HG02571 (cell line): ENCODE results near the gene TRIM17.

Source experiments
- ATAC-seq: cut with Tn5 transposase; IDR thresholded peaks from one replicate; pipeline ENCODE4 v1.9.1; 2021; ENCODE audit warnings: mild to moderate bottlenecking, moderate library complexity; ENCODE audit not compliant: unreplicated experiment

TRIM17 gene

GRCh38 chr1:228370941-228371740 lies 45.5 kb downstream of the TRIM17 start:
- ATAC-seq: no peak

DNA sequence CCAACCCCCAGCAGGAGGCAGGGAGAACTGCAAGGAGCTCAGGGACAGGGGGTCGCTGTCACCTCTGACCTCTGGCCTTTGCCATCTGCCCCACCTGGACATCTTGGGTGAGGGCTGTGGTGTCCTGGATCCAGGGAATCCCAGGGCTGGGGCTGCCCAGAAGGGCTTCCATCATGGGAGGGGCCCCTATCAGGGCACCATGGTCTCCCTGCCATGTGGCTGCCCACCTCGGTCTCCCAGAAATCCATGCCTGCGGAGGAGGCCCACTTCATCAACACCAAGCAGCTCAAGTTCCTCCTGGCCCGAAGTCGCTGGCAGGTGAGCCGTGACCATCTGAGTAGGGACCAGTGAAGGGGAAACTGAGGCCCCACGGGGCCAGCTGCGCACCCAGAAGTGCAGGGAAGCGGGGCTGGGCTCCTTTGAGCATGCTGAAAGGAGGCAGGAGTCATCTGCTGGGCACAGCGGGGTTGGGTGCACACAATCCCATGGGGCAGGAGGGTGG lies 46.2 kb downstream of the TRIM17 start:
- ATAC-seq: no peak

DNA sequence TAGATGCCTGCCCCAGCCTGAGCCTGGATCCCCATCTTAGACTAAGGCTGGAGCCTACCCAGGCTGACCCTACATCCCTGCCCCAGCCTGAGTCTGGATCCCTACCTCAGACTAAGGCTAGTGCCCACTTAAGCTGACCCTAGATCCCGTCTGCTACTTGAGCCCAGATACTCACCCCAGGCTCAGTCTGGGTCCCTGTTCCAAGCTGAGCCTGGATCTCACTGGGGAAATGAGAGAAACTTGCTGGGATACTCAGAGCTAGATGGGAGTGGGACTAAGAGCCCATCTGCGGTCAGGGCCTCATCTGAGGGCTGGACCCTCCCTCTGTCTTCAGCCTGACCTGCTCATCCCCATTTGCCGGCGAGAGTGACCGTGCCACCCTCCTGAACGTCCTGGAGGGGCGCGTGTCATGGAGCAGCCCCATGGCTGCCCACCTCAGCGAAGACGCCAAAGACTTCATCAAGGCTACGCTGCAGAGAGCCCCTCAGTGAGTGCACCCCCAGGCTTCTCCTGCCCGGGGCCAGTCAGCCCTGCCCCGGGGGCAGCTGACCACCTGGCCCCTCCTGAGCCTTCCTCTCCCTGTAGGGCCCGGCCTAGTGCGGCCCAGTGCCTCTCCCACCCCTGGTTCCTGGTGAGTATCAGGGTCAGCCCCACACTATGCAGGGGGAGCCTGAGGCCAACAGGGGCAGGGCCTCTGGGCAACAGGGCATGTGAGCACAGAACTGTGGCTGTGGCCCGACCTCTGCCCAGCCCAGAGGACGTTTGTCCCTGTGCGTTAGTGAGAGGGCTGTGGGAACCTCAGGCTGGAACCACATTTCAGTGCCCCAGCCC lies 46.8 kb downstream of the TRIM17 start:
- no peak for ATAC-seq

GRCh38 chr1:228368801-228369607 lies 47.7 kb downstream of the TRIM17 start:
- ATAC-seq: no peak

DNA sequence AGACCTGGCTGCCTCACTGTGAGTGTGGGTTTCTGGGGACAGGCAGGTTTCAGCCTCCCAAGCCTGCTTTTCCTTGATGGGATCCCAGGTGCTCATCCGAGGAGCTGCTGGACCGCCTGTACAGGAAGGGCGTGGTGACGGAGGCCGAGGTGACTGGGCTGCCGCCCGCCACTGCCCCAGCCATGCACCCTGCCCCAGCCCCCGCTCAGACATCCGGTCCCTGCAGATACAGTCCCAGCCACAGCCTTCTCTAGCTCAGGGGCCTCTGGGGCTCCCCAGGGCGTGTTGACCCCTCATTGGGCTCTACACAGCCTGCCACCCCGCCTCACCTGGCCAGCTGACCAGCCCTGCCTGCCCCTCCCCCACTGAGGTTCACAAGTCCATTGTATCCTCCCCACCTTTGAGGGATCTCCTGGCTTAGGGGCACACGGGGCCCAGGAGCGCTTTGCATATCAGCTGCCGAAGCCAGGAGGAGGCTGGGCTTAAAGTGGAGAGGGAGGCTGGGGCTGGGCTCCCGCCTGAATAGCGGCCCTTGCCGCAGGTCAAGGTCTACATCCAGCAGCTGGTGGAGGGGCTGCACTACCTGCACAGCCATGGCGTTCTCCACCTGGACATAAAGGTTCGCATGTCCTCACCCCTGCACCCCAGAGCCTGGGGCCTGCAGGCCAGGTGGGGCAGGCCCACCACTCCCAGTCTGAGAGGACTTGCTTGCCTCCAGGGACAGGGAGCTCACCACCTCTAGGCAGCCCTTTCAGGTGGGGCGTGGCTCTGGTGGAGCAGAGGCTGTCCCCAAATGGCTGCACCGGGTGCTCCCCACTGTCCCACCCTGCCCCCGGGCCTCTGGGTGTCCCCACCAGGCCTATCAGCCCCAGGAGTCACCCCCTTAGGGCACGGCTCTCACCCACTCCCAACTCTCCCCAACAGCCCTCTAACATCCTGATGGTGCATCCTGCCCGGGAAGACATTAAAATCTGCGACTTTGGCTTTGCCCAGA lies 48.6 kb downstream of the TRIM17 start:
- ATAC-seq: no peak

DNA sequence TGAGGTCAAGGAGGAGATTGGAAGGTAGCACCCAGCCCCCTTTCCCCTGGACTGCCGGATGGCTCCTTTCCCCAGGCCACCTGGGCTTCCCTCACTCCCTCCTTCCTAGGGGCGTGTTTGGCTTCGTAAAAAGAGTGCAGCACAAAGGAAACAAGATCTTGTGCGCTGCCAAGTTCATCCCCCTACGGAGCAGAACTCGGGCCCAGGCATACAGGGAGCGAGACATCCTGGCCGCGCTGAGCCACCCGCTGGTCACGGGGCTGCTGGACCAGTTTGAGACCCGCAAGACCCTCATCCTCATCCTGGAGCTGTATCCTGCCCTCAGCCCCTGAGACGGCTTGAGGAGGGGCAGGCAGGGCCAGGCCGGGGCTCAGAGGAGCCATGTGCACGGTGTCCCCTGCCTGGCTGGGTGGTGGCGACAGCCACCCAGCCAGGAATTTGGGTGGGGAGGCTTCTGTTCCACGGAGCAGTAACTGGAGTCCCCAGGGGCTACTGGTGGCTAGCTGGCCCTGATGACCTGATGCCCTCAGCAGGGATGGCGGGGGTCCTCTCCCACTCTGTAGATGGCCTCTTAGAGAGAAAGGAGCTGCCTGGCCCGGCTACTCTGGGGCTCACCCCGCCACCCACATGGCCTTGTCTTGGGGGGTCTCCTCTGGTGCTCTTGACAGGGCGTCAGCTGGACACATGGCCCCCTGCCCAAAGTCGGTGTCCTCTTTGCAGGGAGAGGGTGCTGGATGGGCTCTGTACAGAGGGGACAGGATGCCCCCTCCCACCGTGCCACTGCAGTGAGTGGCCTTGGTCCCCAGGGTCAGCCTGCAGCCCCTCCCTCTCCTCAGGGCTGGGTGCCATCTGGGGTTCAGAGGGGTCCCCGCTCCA lies 49.6 kb downstream of the TRIM17 start:
- ATAC-seq: no peak

- ATAC-seq: no peak
Measured at GRCh38 chr1:228366062-228366865, 50.4 kb downstream of the TRIM17 start.

GRCh38 chr1:228365271-228366061 lies 51.2 kb downstream of the TRIM17 start:
- no peak for ATAC-seq

DNA sequence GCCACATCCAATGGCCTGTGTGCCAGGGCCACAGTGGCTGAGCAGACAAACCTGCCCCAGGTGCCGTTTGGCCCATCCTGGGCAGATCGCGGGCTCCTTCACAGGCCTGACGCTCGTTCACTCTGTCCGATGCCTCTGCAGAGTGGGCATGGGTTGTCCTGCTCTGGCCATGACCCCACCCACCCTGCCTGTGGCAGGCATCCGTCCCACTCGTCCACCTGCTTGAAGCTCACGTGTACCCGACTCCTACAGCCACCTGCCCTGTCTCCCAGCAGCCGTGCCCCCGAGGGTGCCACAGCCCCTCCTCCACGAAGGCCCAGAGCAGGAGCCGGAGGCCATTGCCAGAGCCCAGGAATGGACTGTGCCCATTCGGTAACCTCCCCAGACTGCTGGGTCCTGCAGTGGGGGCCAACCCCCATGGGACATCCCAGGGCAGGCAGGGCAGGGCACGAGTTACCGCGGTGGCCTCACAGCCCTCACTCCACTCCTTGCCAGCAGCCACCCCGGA lies 51.9 kb downstream of the TRIM17 start:
- no peak for ATAC-seq

GRCh38 chr1:228364068-228364705 lies 52.5 kb downstream of the TRIM17 start:
- no peak for ATAC-seq

DNA sequence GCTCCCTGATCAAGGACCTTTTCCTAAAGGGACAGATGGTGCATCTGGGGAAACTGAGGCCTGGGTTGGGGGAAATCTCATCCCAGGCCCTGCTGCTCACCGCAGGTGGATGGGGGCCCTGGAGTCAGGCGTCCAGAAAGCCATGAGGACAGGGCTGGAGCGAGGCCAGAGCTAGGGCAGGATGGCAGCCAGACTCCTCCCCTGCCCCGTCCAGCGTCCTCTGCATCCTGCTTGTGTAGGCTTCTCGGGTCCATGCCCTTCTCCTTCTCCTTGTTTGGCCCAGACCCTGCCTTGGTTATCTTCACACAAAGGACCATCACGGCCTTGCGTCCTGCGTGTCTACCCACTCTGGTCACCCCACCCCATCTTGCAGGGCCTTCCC lies 53.0 kb downstream of the TRIM17 start:
- ATAC-seq: no peak

GRCh38 chr1:228362884-228363450 lies 53.7 kb downstream of the TRIM17 start:
- no peak for ATAC-seq

DNA sequence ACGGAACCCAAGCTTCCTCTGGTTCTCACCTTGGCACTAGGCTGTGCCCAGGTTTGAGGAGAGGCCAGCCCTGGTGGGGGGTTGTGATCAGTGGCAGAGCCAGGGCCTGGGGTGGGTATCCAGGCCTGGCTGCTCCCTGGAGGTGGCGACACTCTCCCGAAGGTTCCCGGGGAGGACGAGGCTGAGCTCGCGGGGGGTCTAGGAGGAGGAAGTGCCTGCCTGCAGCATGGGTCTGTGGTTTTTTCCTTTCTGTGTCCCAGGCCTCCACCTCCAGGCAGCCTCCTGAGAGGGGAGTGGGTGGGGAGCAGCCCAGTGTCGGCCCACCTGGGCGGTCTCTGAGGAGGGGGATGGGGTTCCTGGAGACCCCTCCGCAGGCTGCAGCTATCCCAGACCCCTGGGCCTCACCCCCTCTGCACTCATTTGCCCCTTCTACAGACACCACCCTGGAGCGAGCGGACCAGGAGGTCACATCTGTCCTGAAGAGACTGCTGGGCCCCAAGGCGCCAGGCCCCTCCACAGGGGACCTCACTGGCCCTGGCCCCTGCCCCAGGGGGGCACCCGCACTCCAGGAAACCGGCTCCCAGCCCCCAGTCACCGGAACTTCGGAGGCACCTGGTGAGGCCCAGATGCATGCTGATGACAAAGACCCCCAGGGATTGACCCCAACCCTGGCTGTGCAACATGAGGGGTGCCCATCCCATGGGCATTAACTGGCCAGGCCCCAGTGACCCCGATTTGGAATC lies 54.3 kb downstream of the TRIM17 start:
- ATAC-seq: no peak

DNA sequence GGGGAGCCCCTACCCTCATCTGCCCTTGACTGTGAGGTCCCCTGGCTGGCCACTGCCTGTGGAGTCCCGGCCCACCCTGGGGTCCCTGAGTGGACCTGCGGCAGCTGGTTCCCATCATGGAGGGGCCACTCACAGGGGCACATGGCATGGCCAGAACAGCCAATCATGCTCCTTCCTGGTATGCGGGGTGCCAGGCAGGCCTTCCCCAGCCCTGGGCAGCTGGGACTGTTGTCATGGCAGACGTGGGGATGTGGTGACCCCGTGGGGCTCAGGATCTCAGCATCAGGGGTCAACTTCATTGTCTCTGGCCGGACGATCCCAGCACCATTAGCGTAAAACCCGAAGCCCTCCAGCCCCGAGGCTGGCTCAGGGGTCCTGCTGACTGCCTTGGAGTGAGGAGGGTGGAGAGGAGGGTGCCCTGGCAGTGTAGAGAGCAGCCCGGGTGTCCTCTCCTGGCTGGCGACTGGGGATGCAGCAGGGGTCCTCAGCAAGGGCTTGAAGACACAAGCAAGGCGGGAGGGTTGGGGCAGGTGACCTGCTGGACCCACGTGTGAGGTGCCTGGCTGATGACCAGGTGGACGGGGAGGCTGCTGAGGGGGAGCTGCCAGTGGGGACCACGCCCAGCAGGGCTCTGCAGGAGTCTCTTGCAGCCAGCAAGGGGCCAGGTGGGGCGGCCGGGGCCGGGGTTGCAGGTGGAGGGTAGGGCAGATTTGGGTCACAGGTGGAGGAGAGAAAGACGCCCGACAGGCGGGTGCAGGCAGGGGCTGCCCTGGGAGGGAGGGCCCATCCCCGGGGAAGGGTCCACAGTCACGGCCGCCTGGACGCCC lies 55.1 kb downstream of the TRIM17 start:
- ATAC-seq: no peak
